ENCODE measurements around the gene SSR2. TPM values are rescaled to one million over a fixed set of nuclear protein-coding genes. Genes with fewer than 3 reads are reported as not detected.

Gene SSR2
- polyA plus RNA-seq, 10 donors, result 212 to 298 (median 248) TPM

Other genes starting within 250 kb of the SSR2 start
- gene GON4L, start 163.7 kb downstream of the SSR2 start, polyA plus RNA-seq (ENCODE audit: insufficient read length in 10 of 10), result 10 to 100 TPM; 21.8 to 43.6 (median 30.3) TPM
- 10 to 100 TPM; 13.1 to 19.8 (median 16.1) TPM for gene SYT11, start 161.4 kb downstream of the SSR2 start, polyA plus RNA-seq (ENCODE audit: insufficient read length in 10 of 10)
- gene RIT1, start 109.6 kb downstream of the SSR2 start, polyA plus RNA-seq (ENCODE audit: insufficient read length in 10 of 10), result 10 to 100 TPM; 20.7 to 33.1 (median 25.6) TPM
- gene KHDC4, start 86.5 kb downstream of the SSR2 start, polyA plus RNA-seq (ENCODE audit: insufficient read length in 10 of 10), result 10 to 100 TPM; 21.9 to 51.3 (median 30.2) TPM
- under 1 TPM in 3 of 10 donors, not detected in 7; 0.14 to 0.22 (median 0.16) TPM for gene RXFP4, start 79.3 kb downstream of the SSR2 start, polyA plus RNA-seq (ENCODE audit: insufficient read length in 10 of 10)
- 100 to 1,000 TPM in 9 of 10 donors, 10 to 100 TPM in 1; 97.7 to 165 (median 139) TPM for gene ARHGEF2, start 42.4 kb downstream of the SSR2 start, polyA plus RNA-seq (ENCODE audit: insufficient read length in 10 of 10)
- 10 to 100 TPM; 37.6 to 47.4 (median 43.0) TPM for gene UBQLN4, start 32.8 kb upstream of the SSR2 start, polyA plus RNA-seq (ENCODE audit: insufficient read length in 10 of 10)
- 10 to 100 TPM; 32.4 to 46.7 (median 36.3) TPM for gene LAMTOR2, start 33.8 kb upstream of the SSR2 start, polyA plus RNA-seq (ENCODE audit: insufficient read length in 10 of 10)
- gene RAB25, start 40.2 kb upstream of the SSR2 start, polyA plus RNA-seq (ENCODE audit: insufficient read length in 10 of 10), result 10 to 100 TPM in 2 of 10 donors, under 1 TPM in 6, not detected in 2; 0.26 to 11.7 (median 0.34) TPM
- gene MEX3A, start 61.5 kb upstream of the SSR2 start, polyA plus RNA-seq (ENCODE audit: insufficient read length in 10 of 10), result 10 to 100 TPM; 10.8 to 30.7 (median 21.3) TPM
- gene LMNA, start 93.8 kb upstream of the SSR2 start, polyA plus RNA-seq (ENCODE audit: insufficient read length in 10 of 10), result 100 to 1,000 TPM; 244 to 379 (median 270) TPM
- gene SEMA4A, start 132.6 kb upstream of the SSR2 start, polyA plus RNA-seq (ENCODE audit: insufficient read length in 10 of 10), result 1 to 10 TPM; 2.0 to 7.5 (median 3.3) TPM
- gene SLC25A44, start 173.2 kb upstream of the SSR2 start, polyA plus RNA-seq (ENCODE audit: insufficient read length in 10 of 10), result 10 to 100 TPM; 10.2 to 14.4 (median 11.3) TPM
- 10 to 100 TPM; 33.6 to 46.0 (median 41.2) TPM for gene PMF1, start 192.1 kb upstream of the SSR2 start, polyA plus RNA-seq (ENCODE audit: insufficient read length in 10 of 10)
- 1 to 10 TPM in 7 of 10 donors, under 1 TPM in 3; 0.76 to 3.2 (median 1.5) TPM for gene BGLAP, start 221.2 kb upstream of the SSR2 start, polyA plus RNA-seq (ENCODE audit: insufficient read length in 10 of 10)
- 1 to 10 TPM; 2.1 to 6.7 (median 3.6) TPM for gene PAQR6, start 227.1 kb upstream of the SSR2 start, polyA plus RNA-seq (ENCODE audit: insufficient read length in 10 of 10)

Measured in muscle of back (tissue), 10 donors.